K562 (cell line): ENCODE data around the gene NUDT22. TPM values are rescaled to one million over a fixed set of nuclear protein-coding genes. Genes with fewer than 3 reads are reported as not detected.
A peak's percentile ranks its signal among the peaks of the same experiment; 100 is the strongest.

Experiments
- CHD4 ChIP-seq: fragments of 200-600 bp; sonication (generic); IDR thresholded peaks from 3 replicates; pipeline ENCODE4 v1.6.1; 2012; ENCODE audit warnings: low read depth, mild to moderate bottlenecking, mixed read lengths, low read length, inconsistent platforms; ENCODE audit not compliant: insufficient read depth, insufficient replicate concordance, poor library complexity, severe bottlenecking
- HCFC1 ChIP-seq: IDR thresholded peaks from 2 replicates; pipeline ENCODE4 v1.6.1; 2012; ENCODE audit warnings: low read depth, low read length, improper control_type of control experiment
- MCM7 ChIP-seq, 2 experiments: fragments of 450-650 bp; IDR thresholded peaks; 2 replicates each; pipeline ENCODE4 v1.6.1; 2016 to 2018
- OTX1 ChIP-seq: fragments of 450-650 bp; formaldehyde crosslinking; IDR thresholded peaks from 2 replicates; pipeline ENCODE4 v1.4.0; 2022; ENCODE audit warnings: mild to moderate bottlenecking
- ZBED1 ChIP-seq: IDR thresholded peaks from 2 replicates; pipeline ENCODE4 v1.6.1; 2014
- ZNF12 ChIP-seq: sonication (generic); formaldehyde crosslinking; IDR thresholded peaks from 2 replicates; pipeline ENCODE4 v1.4.0; 2020; ENCODE audit warnings: mild to moderate bottlenecking, missing genetic modification reagents
- ZNF699 ChIP-seq: fragments of 250-450 bp; sonication (Bioruptor Pico); IDR thresholded peaks from 2 replicates; pipeline ENCODE4 v1.8.0; 2021; ENCODE audit warnings: mild to moderate bottlenecking, moderate library complexity; ENCODE audit not compliant: insufficient replicate concordance
- ZNF77 ChIP-seq: fragments of 250-450 bp; sonication (Bioruptor Pico); IDR thresholded peaks from 2 replicates; pipeline ENCODE4 v1.5.0; 2020
- polyA plus RNA-seq, 8 experiments: library from polyadenylated mRNA; depleted of rRNA in 4 of 8; stranded (reverse) in 5 of 8; unstranded in 3 of 8; fragments of >200 nt; fragmentation: Nextera tagmentation in 2 of 8; fragmentation: Illumina TruSeq in 1 of 8; extraction: Ambion mirVana in 2 of 8; extraction: Trizol in 1 of 8; gene quantifications; 2 replicates each; pipeline versions ENCODE4 v1.2.1 to v1.2.3, GENCODE V29; 2011 to 2014; ENCODE audit warnings: inconsistent platforms in 1 of 8, missing spikeins in 1 of 8
- total RNA-seq, 7 experiments: library from RNA; depleted of rRNA in 6 of 7; stranded (reverse); fragments of >200 nt in 6 of 7; fragmentation: Illumina TruSeq in 2 of 7; extraction: Trizol in 2 of 7; gene quantifications; 2 replicates each; pipeline versions ENCODE4 v1.2.1 to v1.2.3, GENCODE V29; 2011 to 2021; ENCODE audit warnings: low replicate concordance in 1 of 7
- TF ChIP-seq, protein P1 (sequence below): fragments of 150-350 bp; IDR thresholded peaks from 2 replicates; pipeline ENCODE4 v1.6.1; 2014; ENCODE audit warnings: low read depth, mild to moderate bottlenecking, low read length, borderline replicate concordance
- TF ChIP-seq, protein P2 (sequence below): fragments of 250-450 bp; sonication (Bioruptor Pico); IDR thresholded peaks from 2 replicates; pipeline ENCODE4 v1.5.0; 2022; ENCODE audit warnings: mild to moderate bottlenecking
- TF ChIP-seq, protein P3 (sequence below): conservative IDR thresholded peaks from 2 replicates; pipeline ENCODE4 v1.6.1; 2011; ENCODE audit warnings: low read depth, mild to moderate bottlenecking, low read length; ENCODE audit not compliant: control insufficient read depth
- TF ChIP-seq, protein P4 (sequence below): fragments of 250-450 bp; sonication (Bioruptor Pico); IDR thresholded peaks from 2 replicates; pipeline ENCODE4 v1.8.0; 2021; ENCODE audit warnings: mild to moderate bottlenecking, moderate library complexity
- TF ChIP-seq, protein P5 (sequence below): sonication (generic); formaldehyde crosslinking; IDR thresholded peaks from 2 replicates; pipeline ENCODE4 v1.8.0; 2022; ENCODE audit warnings: mild to moderate bottlenecking, missing genetic modification reagents
- TF ChIP-seq, protein P6 (sequence below): fragments of 450-650 bp; IDR thresholded peaks from 2 replicates; pipeline ENCODE4 v1.6.1; 2016

Gene NUDT22
- total and polyA plus RNA-seq, 9 of the 15 experiments (the other 6 are each of a cell fraction or from before 2014, with no cell fraction given): 6.3 to 92.6 (median 37.4) TPM

DNA sequence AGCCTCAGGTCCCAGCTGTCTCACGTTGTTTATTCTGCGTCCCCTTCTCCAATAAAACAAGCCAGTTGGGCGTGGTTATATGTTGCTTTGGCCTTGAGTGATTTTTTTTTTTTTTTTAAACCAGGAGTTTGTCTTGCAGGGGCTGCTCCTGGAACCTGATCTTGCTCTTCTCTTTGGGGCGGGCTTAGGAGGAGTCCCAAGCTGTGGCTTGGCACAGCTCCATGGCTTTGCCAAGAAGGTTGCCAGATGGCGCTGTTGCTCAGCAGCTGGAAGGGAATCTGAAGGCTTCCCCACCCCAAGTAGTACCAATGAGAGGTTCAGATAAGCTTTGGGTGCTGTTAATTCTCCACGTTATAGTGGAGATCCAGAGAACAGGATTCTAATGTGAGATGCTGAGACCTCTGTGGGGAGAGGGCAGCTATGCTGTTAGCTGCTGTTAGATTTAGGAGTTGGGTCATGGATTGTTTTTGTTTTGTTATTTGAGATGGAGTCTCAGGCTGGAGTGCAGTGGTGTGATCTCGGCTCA, 21.5 kb upstream of the NUDT22 start (continued):
- TF ChIP-seq HCFC1 (peak; percentile 36; the same call in 1 of the 2 replicates), ZBED1 (no peak), MCM7 (IDR thresholded peaks at IDR 0.05) (no peak), ZNF12 (CRISPR knock-in tag) (no peak), CHD4 (no peak), ZNF77 (CRISPR knock-in tag) (no peak), ZNF699 (CRISPR knock-in tag) (no peak), OTX1 (no peak)
- TF ChIP-seq, protein P1, sequence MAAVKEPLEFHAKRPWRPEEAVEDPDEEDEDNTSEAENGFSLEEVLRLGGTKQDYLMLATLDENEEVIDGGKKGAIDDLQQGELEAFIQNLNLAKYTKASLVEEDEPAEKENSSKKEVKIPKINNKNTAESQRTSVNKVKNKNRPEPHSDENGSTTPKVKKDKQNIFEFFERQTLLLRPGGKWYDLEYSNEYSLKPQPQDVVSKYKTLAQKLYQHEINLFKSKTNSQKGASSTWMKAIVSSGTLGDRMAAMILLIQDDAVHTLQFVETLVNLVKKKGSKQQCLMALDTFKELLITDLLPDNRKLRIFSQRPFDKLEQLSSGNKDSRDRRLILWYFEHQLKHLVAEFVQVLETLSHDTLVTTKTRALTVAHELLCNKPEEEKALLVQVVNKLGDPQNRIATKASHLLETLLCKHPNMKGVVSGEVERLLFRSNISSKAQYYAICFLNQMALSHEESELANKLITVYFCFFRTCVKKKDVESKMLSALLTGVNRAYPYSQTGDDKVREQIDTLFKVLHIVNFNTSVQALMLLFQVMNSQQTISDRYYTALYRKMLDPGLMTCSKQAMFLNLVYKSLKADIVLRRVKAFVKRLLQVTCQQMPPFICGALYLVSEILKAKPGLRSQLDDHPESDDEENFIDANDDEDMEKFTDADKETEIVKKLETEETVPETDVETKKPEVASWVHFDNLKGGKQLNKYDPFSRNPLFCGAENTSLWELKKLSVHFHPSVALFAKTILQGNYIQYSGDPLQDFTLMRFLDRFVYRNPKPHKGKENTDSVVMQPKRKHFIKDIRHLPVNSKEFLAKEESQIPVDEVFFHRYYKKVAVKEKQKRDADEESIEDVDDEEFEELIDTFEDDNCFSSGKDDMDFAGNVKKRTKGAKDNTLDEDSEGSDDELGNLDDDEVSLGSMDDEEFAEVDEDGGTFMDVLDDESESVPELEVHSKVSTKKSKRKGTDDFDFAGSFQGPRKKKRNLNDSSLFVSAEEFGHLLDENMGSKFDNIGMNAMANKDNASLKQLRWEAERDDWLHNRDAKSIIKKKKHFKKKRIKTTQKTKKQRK: no peak
- TF ChIP-seq, protein P2, sequence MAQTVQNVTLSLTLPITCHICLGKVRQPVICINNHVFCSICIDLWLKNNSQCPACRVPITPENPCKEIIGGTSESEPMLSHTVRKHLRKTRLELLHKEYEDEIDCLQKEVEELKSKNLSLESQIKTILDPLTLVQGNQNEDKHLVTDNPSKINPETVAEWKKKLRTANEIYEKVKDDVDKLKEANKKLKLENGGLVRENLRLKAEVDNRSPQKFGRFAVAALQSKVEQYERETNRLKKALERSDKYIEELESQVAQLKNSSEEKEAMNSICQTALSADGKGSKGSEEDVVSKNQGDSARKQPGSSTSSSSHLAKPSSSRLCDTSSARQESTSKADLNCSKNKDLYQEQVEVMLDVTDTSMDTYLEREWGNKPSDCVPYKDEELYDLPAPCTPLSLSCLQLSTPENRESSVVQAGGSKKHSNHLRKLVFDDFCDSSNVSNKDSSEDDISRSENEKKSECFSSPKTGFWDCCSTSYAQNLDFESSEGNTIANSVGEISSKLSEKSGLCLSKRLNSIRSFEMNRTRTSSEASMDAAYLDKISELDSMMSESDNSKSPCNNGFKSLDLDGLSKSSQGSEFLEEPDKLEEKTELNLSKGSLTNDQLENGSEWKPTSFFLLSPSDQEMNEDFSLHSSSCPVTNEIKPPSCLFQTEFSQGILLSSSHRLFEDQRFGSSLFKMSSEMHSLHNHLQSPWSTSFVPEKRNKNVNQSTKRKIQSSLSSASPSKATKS: no peak
- TF ChIP-seq, protein P3, sequence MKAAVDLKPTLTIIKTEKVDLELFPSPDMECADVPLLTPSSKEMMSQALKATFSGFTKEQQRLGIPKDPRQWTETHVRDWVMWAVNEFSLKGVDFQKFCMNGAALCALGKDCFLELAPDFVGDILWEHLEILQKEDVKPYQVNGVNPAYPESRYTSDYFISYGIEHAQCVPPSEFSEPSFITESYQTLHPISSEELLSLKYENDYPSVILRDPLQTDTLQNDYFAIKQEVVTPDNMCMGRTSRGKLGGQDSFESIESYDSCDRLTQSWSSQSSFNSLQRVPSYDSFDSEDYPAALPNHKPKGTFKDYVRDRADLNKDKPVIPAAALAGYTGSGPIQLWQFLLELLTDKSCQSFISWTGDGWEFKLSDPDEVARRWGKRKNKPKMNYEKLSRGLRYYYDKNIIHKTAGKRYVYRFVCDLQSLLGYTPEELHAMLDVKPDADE: no peak
- TF ChIP-seq, protein P4, sequence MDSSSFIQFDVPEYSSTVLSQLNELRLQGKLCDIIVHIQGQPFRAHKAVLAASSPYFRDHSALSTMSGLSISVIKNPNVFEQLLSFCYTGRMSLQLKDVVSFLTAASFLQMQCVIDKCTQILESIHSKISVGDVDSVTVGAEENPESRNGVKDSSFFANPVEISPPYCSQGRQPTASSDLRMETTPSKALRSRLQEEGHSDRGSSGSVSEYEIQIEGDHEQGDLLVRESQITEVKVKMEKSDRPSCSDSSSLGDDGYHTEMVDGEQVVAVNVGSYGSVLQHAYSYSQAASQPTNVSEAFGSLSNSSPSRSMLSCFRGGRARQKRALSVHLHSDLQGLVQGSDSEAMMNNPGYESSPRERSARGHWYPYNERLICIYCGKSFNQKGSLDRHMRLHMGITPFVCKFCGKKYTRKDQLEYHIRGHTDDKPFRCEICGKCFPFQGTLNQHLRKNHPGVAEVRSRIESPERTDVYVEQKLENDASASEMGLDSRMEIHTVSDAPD (CRISPR knock-in tag): no peak
- TF ChIP-seq, protein P5, sequence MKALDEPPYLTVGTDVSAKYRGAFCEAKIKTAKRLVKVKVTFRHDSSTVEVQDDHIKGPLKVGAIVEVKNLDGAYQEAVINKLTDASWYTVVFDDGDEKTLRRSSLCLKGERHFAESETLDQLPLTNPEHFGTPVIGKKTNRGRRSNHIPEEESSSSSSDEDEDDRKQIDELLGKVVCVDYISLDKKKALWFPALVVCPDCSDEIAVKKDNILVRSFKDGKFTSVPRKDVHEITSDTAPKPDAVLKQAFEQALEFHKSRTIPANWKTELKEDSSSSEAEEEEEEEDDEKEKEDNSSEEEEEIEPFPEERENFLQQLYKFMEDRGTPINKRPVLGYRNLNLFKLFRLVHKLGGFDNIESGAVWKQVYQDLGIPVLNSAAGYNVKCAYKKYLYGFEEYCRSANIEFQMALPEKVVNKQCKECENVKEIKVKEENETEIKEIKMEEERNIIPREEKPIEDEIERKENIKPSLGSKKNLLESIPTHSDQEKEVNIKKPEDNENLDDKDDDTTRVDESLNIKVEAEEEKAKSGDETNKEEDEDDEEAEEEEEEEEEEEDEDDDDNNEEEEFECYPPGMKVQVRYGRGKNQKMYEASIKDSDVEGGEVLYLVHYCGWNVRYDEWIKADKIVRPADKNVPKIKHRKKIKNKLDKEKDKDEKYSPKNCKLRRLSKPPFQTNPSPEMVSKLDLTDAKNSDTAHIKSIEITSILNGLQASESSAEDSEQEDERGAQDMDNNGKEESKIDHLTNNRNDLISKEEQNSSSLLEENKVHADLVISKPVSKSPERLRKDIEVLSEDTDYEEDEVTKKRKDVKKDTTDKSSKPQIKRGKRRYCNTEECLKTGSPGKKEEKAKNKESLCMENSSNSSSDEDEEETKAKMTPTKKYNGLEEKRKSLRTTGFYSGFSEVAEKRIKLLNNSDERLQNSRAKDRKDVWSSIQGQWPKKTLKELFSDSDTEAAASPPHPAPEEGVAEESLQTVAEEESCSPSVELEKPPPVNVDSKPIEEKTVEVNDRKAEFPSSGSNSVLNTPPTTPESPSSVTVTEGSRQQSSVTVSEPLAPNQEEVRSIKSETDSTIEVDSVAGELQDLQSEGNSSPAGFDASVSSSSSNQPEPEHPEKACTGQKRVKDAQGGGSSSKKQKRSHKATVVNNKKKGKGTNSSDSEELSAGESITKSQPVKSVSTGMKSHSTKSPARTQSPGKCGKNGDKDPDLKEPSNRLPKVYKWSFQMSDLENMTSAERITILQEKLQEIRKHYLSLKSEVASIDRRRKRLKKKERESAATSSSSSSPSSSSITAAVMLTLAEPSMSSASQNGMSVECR: no peak
- TF ChIP-seq, protein P6, sequence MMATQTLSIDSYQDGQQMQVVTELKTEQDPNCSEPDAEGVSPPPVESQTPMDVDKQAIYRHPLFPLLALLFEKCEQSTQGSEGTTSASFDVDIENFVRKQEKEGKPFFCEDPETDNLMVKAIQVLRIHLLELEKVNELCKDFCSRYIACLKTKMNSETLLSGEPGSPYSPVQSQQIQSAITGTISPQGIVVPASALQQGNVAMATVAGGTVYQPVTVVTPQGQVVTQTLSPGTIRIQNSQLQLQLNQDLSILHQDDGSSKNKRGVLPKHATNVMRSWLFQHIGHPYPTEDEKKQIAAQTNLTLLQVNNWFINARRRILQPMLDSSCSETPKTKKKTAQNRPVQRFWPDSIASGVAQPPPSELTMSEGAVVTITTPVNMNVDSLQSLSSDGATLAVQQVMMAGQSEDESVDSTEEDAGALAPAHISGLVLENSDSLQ: no peak
